Stomach (tissue), 9 donors: ENCODE measurements around the gene DLGAP1. TPM values are rescaled to one million over a fixed set of nuclear protein-coding genes. Genes with fewer than 3 reads are reported as not detected.

Experiments used
- DNase-seq, 2 donors: peaks; one replicate each; pipeline versions ENCODE4 v3.0.0 to v3.0.0-alpha.2; 2013 to 2019
- H3K27ac ChIP-seq, 5 donors: fragments of 200-600 bp in 4 of 5; sonication (generic) in 4 of 5; one replicate each; pipeline ENCODE4 v1.5.1; 2013 to 2019; ENCODE audit warnings: mild to moderate bottlenecking in 1 of 5, moderate library complexity in 1 of 5
- H3K27me3 ChIP-seq, 3 donors: fragments of 200-600 bp; sonication (generic); one replicate each; pipeline ENCODE4 v1.5.1; 2017 to 2019; ENCODE audit warnings: mixed run types in 1 of 3
- H3K36me3 ChIP-seq, 4 donors: fragments of 200-600 bp; sonication (generic); 1 replicate in 3 of 4; 2 replicates in 1 of 4; pipeline ENCODE4 v1.5.1; 2016 to 2019
- H3K4me1 ChIP-seq, 4 donors: fragments of 200-600 bp; sonication (generic); one replicate each; pipeline ENCODE4 v1.5.1; 2016 to 2019
- H3K4me3 ChIP-seq, 4 donors: fragments of 200-600 bp; sonication (generic) in 3 of 4; one replicate each; pipeline ENCODE4 v1.5.1; 2016 to 2019; ENCODE audit warnings: mild to moderate bottlenecking in 1 of 4
- H3K9me3 ChIP-seq, 4 donors: fragments of 200-600 bp; sonication (generic); one replicate each; pipeline ENCODE4 v1.5.1; 2016 to 2019
- EP300 ChIP-seq: sonication (generic); formaldehyde crosslinking; IDR thresholded peaks from one replicate; pipeline ENCODE4 v1.6.1; 2017; ENCODE audit warnings: antibody characterized with exemption
- POLR2A ChIP-seq, 4 donors: fragments of 450-650 bp; IDR thresholded peaks; one replicate each; pipeline ENCODE4 v1.6.1; 2016; ENCODE audit warnings: antibody characterized with exemption in 4 of 4, control low read depth in 2 of 4, mild to moderate bottlenecking in 1 of 4, moderate library complexity in 1 of 4
- POLR2AphosphoS5 ChIP-seq, 3 donors: sonication (generic); formaldehyde crosslinking; IDR thresholded peaks; one replicate each; pipeline ENCODE4 v1.6.1; 2016; ENCODE audit warnings: antibody characterized with exemption in 3 of 3
- WGBS, 5 donors: extraction: QIAGEN DNeasy Blood & Tissue Kit in 3 of 5; methylation state at CpG; one replicate each; pipeline versions ENCODE4 v1.1.5 to v1.1.7; 2013 to 2018; 5-methylcytosine and 5-hydroxymethylcytosine counted together
- intact Hi-C: fragments of 100-400 bp; cut with DNase I; formaldehyde crosslinking; loops from one replicate; pipeline ENCODE4 v1.15.1; 2023; ENCODE audit warnings: low total_unique reads
- polyA plus RNA-seq, 3 donors: library from polyadenylated mRNA; stranded (reverse); fragments of 200-250 nt; gene quantifications; one replicate each; pipeline ENCODE4 v1.2.3, GENCODE V29; 2013
- total RNA-seq, 5 donors: library from RNA; depleted of rRNA; stranded (reverse); fragments of >200 nt; gene quantifications; one replicate each; pipeline versions ENCODE4 v1.1.0 to v1.2.3, GENCODE V29; 2014 to 2016
- TF ChIP-seq, protein P1 (sequence below), 7 experiments: fragments of 450-650 bp in 4 of 7; fragments of 200-600 bp in 3 of 7; sonication (generic) in 3 of 7; IDR thresholded peaks; one replicate each; pipeline ENCODE4 v1.5.1; 2016 to 2019; ENCODE audit warnings: antibody characterized with exemption in 7 of 7, control low read depth in 2 of 7, mild to moderate bottlenecking in 1 of 7
- donor health status: healthy with polysubstance abuse.
- donor health status: Bipolar disorder and iron deficiency.
- donor health status: healthy.

The DLGAP1 gene
- total and polyA plus RNA-seq, 8 donors, result 0.06 to 7.0 (median 1.3) TPM; not detected in 1

DNA sequence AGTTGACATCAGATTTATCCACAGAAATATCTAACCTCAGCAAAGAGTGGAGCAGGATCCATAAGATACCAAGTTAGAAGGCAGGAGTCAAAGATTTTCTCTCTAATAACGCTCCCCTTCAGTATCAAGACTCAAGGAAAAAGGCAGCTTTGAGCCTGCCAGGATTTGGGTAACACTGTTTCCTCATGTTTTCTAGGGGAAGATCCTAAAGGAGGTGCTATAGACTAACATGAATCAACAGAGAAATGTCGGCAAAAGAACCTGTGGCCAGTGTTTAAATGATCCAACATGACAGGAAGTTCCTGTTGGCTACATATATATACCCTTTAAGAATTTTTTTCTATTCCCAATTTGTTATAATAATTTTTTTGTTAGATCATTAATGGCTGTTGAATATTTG lies 602.8 kb downstream of the DLGAP1 start:
- no peak overlapping the region for H3K4me3 ChIP-seq
- 76 to 88% (median 85%) methylated on average over 2 of the region's 2 CpGs for WGBS, 5 donors
- no peaks in the 10 kb centered on the region for H3K36me3 ChIP-seq
- no peaks in the 10 kb centered on the region for H3K4me1 ChIP-seq
- H3K27me3 ChIP-seq, result no peaks in the 10 kb centered on the region
- intact Hi-C loops, result no loop called here
- no peak overlapping the region for H3K27ac ChIP-seq
- TF ChIP-seq POLR2AphosphoS5 (IDR thresholded peaks at IDR 0.05) (no peak), EP300 (no peak)
- TF ChIP-seq, protein P1, sequence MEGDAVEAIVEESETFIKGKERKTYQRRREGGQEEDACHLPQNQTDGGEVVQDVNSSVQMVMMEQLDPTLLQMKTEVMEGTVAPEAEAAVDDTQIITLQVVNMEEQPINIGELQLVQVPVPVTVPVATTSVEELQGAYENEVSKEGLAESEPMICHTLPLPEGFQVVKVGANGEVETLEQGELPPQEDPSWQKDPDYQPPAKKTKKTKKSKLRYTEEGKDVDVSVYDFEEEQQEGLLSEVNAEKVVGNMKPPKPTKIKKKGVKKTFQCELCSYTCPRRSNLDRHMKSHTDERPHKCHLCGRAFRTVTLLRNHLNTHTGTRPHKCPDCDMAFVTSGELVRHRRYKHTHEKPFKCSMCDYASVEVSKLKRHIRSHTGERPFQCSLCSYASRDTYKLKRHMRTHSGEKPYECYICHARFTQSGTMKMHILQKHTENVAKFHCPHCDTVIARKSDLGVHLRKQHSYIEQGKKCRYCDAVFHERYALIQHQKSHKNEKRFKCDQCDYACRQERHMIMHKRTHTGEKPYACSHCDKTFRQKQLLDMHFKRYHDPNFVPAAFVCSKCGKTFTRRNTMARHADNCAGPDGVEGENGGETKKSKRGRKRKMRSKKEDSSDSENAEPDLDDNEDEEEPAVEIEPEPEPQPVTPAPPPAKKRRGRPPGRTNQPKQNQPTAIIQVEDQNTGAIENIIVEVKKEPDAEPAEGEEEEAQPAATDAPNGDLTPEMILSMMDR (IDR thresholded peaks at IDR 0.05), result no peak
- H3K9me3 ChIP-seq, result no peaks in the 10 kb centered on the region
- no peak for DNase-seq

DNA sequence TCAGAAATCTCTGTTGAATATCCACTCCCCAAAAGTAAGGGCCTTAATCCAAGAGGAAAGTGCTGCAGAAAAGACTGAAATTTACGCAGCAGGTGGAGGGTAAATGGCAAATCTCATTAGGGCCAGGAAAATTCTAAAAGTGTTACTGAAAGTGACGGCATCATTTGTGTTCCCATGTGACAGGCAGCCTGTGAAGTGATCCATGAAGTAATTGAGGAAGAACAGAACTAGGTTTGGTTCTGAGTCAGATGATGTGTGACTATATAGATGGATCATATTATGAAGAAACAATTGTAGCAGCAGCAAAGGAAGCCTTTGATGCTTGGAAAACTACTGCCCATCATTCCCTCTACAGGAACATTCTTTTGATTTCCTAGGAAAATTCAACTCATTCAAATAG lies 603.9 kb downstream of the DLGAP1 start:
- 77 to 96% (median 91%) methylated on average over 2 of the region's 2 CpGs for WGBS, 5 donors

DNA sequence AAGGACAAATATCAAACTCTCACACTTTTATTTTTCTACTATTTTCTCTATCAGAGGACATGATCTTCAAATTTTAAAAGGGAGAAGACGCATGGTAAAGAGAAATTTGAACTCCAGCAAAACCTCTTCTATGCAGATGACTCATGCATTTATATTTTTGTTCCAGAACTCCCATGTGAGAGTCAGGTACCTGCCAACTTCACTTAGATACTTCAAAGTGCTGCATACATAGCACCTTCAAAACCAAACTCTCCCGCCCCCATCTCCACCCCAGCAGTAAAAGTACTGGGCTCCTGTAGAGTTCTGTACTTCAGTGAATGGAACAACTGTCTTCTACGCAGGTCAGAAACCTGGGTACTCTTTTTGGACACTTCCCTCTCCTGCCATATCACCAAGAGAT lies 606.8 kb downstream of the DLGAP1 start:
- H3K4me1 ChIP-seq, result no peaks in the 10 kb centered on the region
- WGBS, 5 donors, result 78 to 91% (median 88%) methylated on average over 3 of the region's 3 CpGs
- no peaks in the 10 kb centered on the region for H3K36me3 ChIP-seq
- TF ChIP-seq EP300, result no peak
- no peak for TF ChIP-seq POLR2AphosphoS5 (IDR thresholded peaks at IDR 0.05)
- TF ChIP-seq, protein P1 (IDR thresholded peaks at IDR 0.05), result no peak
- TF ChIP-seq POLR2A (IDR thresholded peaks at IDR 0.05), result no peak
- H3K27ac ChIP-seq, result no peak overlapping the region
- H3K4me3 ChIP-seq, result no peak overlapping the region
- intact Hi-C loops, result no loop called here
- H3K27me3 ChIP-seq, result no peaks in the 10 kb centered on the region
- H3K9me3 ChIP-seq, result no peaks in the 10 kb centered on the region
- no peak for DNase-seq

More for the DNA sequence above, 603.9 kb downstream of the DLGAP1 start:
- no peak overlapping the region for H3K4me3 ChIP-seq
- TF ChIP-seq, protein P1 (IDR thresholded peaks at IDR 0.05), result no peak
- TF ChIP-seq POLR2A (IDR thresholded peaks at IDR 0.05), result no peak
- TF ChIP-seq POLR2AphosphoS5 (IDR thresholded peaks at IDR 0.05), result no peak
- no peak for TF ChIP-seq EP300
- intact Hi-C loops, result no loop called here
- H3K27me3 ChIP-seq, result no peaks in the 10 kb centered on the region
- H3K36me3 ChIP-seq, result no peaks in the 10 kb centered on the region
- H3K4me1 ChIP-seq, result no peaks in the 10 kb centered on the region
- H3K9me3 ChIP-seq, result no peaks in the 10 kb centered on the region
- DNase-seq, result no peak
- no peak overlapping the region for H3K27ac ChIP-seq

DNA sequence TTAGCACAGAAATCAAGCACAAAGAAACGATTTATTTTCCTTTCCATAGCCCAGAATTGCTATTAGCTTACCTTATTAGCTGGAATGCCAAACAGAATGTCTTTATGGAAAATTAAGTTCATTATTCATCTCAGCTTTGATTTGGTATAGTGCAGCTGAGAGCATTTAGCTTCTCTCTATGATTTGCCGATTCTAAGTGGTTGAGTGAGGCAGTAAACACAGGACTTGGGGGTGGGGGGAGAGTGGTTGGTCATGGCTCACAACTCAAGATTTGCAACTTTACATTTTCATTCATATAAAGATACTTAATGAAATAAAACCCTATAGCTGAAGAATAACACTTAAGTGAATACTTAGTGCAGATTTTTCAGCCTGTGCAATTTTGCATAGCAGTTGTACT lies 609.9 kb downstream of the DLGAP1 start:
- no peaks in the 10 kb centered on the region for H3K36me3 ChIP-seq
- no peaks in the 10 kb centered on the region for H3K4me1 ChIP-seq
- H3K4me3 ChIP-seq, result no peak overlapping the region
- TF ChIP-seq, protein P1 (IDR thresholded peaks at IDR 0.05), result no peak
- TF ChIP-seq POLR2AphosphoS5 (IDR thresholded peaks at IDR 0.05) (no peak), EP300 (no peak), POLR2A (IDR thresholded peaks at IDR 0.05) (no peak)
- 57 to 82% (median 68%) methylated on average over 2 of the region's 2 CpGs for WGBS, 5 donors
- no peaks in the 10 kb centered on the region for H3K27me3 ChIP-seq
- no peak overlapping the region for H3K27ac ChIP-seq
- no peaks in the 10 kb centered on the region for H3K9me3 ChIP-seq
- intact Hi-C loops, result no loop called here
- no peak for DNase-seq
